ENCODE results near the gene BRAF. TPM values are rescaled to one million over a fixed set of nuclear protein-coding genes. Genes with fewer than 3 reads are reported as not detected.

The BRAF gene
- total and polyA plus RNA-seq, 2 of the 8 experiments (the other 6 are each of a cell fraction or from before 2014, with no cell fraction given) = 11.4 to 32.6 TPM

DNA sequence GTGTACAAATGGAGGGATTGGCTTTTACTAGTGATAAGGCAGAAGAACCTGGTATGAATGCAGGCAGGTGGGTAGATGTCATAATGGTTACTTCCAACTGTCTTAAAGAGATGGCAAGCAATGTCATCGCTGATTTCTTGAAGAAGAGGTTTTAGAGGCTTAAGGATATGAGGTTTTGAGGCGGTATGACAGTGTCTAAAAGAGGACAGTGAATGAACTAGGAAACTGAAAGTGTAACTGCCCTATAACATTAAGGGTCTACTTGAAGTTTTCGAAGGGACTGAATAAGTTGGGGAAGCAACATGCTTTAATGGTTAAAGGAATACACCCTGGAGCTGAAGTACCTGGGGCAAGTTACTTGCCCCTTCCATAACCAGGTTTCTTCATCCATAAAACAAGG is 157.3 kb downstream of the BRAF start:
- no peaks in the 10 kb centered on the region for H3K4me1 ChIP-seq (replicated peaks in 1 of 4; ENCODE audit: control insufficient read depth in 3 of 4, insufficient read depth in 4 of 4, low read length in 3 of 4)
- no peaks in the 10 kb centered on the region for H3K27me3 ChIP-seq (replicated peaks in 1 of 4; ENCODE audit: control insufficient read depth in 3 of 4, extremely low read depth in 1 of 4, insufficient read depth in 3 of 4, low read length in 3 of 4)
- H3K27ac ChIP-seq (ENCODE audit: low read depth, low read length) = no peak overlapping the region
- H2BK12ac ChIP-seq (ENCODE audit: low read depth, low read length) = no peak overlapping the region
- H3K79me1 ChIP-seq (ENCODE audit: low read depth, low read length) = no peaks in the 10 kb centered on the region
- no peak overlapping the region for H2AFZ ChIP-seq (ENCODE audit: low read length)
- H3K14ac ChIP-seq (ENCODE audit: insufficient read length) = no peak overlapping the region
- H4K5ac ChIP-seq (ENCODE audit: insufficient read length, low read depth, low read length) = no peak overlapping the region
- no peak overlapping the region for H3K56ac ChIP-seq (replicated peaks; ENCODE audit: insufficient read length, low read depth, low read length)
- no peaks in the 10 kb centered on the region for H3K79me2 ChIP-seq (ENCODE audit: control insufficient read depth in 1 of 2, insufficient read depth in 2 of 2, low read length in 2 of 2)
- H3K23me2 ChIP-seq (ENCODE audit: low read depth, low read length) = no peaks in the 10 kb centered on the region
- no peak for DNase-seq (ENCODE audit: low read depth in 1 of 2, low spot score in 2 of 2)
- H3K9me3 ChIP-seq (ENCODE audit: insufficient read depth in 2 of 2, low read depth in 1 of 2, low read length in 1 of 2) = no peaks in the 10 kb centered on the region
- H2BK20ac ChIP-seq (ENCODE audit: low read length) = no peak overlapping the region
- no peak overlapping the region for H2AK5ac ChIP-seq (ENCODE audit: low read depth, low read length)
- H3K18ac ChIP-seq (ENCODE audit: extremely low read depth, low read length) = no peak overlapping the region
- no peaks in the 10 kb centered on the region for H4K20me1 ChIP-seq (replicated peaks in 1 of 2; ENCODE audit: control insufficient read depth in 1 of 2, insufficient read depth in 2 of 2, low read length in 2 of 2)
- H3K36me3 ChIP-seq (ENCODE audit: control insufficient read depth in 2 of 4, insufficient read depth in 4 of 4, low read length in 3 of 4) = peaks cover 0 to 6% (median under 1%) of the 10 kb centered on the region in 4 experiments; a peak in 2 of 8 replicates
- H3K4me3 ChIP-seq (ENCODE audit: extremely low read depth in 1 of 4, insufficient read depth in 2 of 4, low read depth in 3 of 4, low read length in 4 of 4) = no peak overlapping the region
- no peak overlapping the region for H3K4ac ChIP-seq (replicated peaks; ENCODE audit: insufficient read length, low read depth, low read length)
- no peak overlapping the region for H4K91ac ChIP-seq (replicated peaks; ENCODE audit: insufficient read length, low read length)
- ChIA-PET POLR2A (ENCODE audit: partially characterized antibody) (interaction anchor here (0.7 to 1.3 kb wide), 2 partner anchors 9 to 73 kb away, joined by 3 to 4 read pairs; no protein-coding TSS in a partner anchor), CTCF (ENCODE audit: partially characterized antibody) (no interaction called here)
- H2BK15ac ChIP-seq (ENCODE audit: low read length) = no peak overlapping the region
- 94% methylated on average over 3 of the region's 3 CpGs; no CpG with 5 or more reads in 1 of the 2 experiments for WGBS, 2 experiments (ENCODE audit: extremely low coverage in 1 of 2, insufficient coverage in 1 of 2, insufficient read length in 1 of 2, insufficient replicate concordance in 2 of 2, low coverage in 1 of 2, low lambda C conversion rate in 2 of 2, missing lambda C conversion rate in 1 of 2)
- H2BK5ac ChIP-seq (ENCODE audit: low read depth, low read length) = no peak overlapping the region
- H2BK120ac ChIP-seq (replicated peaks; ENCODE audit: low read depth, low read length) = no peak overlapping the region
- H3K23ac ChIP-seq (ENCODE audit: insufficient read length) = no peak overlapping the region
- no peak for FAIRE-seq
- H3K9ac ChIP-seq (replicated peaks in 1 of 4; ENCODE audit: extremely low read depth in 1 of 4, low read depth in 3 of 4, low read length in 3 of 4) = no peak overlapping the region
- no peak overlapping the region for H4K8ac ChIP-seq (ENCODE audit: extremely low read depth, insufficient read depth, low read length)
- H3K4me2 ChIP-seq (ENCODE audit: insufficient read depth in 1 of 2, low read depth in 2 of 2, low read length in 2 of 2) = no peak overlapping the region
- no peak for TF ChIP-seq HDAC6 (IDR thresholded peaks at IDR 0.05; ENCODE audit: low read depth, low read length)
- no peak for TF ChIP-seq TAF7 (optimal IDR thresholded peaks at IDR 0.05; ENCODE audit: borderline replicate concordance, low read depth, low read length)
- no peak for TF ChIP-seq CHD2 (IDR thresholded peaks at IDR 0.05; ENCODE audit: low read length)
- no peak for TF ChIP-seq CREB1 (IDR thresholded peaks at IDR 0.05)
- TF ChIP-seq FOSL1 (IDR thresholded peaks at IDR 0.05; ENCODE audit: insufficient read depth, low read depth, low read length) = no peak
- no peak for TF ChIP-seq JUN (IDR thresholded peaks at IDR 0.05; ENCODE audit: low read depth, low read length)
- no peak for TF ChIP-seq BCL11A (IDR thresholded peaks at IDR 0.05; ENCODE audit: low read depth in 2 of 2, low read length in 2 of 2)
- TF ChIP-seq GABPA (IDR thresholded peaks at IDR 0.05; ENCODE audit: borderline replicate concordance, insufficient read depth, low read length) = no peak
- TF ChIP-seq RBBP5 (IDR thresholded peaks at IDR 0.05; ENCODE audit: borderline replicate concordance, low read depth, low read length) = no peak
- TF ChIP-seq POU5F1 (IDR thresholded peaks at IDR 0.05; ENCODE audit: low read depth, low read length) = no peak
- no peak for TF ChIP-seq JUND (IDR thresholded peaks at IDR 0.05; ENCODE audit: low read length)
- no peak for TF ChIP-seq CBX8 (IDR thresholded peaks at IDR 0.05; ENCODE audit: borderline replicate concordance, low read depth, low read length)
- TF ChIP-seq POLR2AphosphoS5 (IDR thresholded peaks at IDR 0.05; ENCODE audit: low read depth, low read length) = no peak
- TF ChIP-seq, protein P1, sequence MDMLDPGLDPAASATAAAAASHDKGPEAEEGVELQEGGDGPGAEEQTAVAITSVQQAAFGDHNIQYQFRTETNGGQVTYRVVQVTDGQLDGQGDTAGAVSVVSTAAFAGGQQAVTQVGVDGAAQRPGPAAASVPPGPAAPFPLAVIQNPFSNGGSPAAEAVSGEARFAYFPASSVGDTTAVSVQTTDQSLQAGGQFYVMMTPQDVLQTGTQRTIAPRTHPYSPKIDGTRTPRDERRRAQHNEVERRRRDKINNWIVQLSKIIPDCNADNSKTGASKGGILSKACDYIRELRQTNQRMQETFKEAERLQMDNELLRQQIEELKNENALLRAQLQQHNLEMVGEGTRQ (IDR thresholded peaks at IDR 0.05; ENCODE audit: low read length) = no peak
- TF ChIP-seq SRF (IDR thresholded peaks at IDR 0.05; ENCODE audit: low read depth, low read length) = no peak
